ENCODE measurements around the gene COL4A5.

COL4A5 gene

GRCh38 chrX:108740299-108740774, 300.7 kb downstream of the COL4A5 start:
- no peak for DNase-seq

Data from hypothalamus (tissue), 51 donors.